GM19023 (cell line): ENCODE data around the gene PLCH1.

Experiments
- ATAC-seq: cut with Tn5 transposase; IDR thresholded peaks from one replicate; pipeline ENCODE4 v1.9.1; 2021; ENCODE audit warnings: mild to moderate bottlenecking, moderate library complexity; ENCODE audit not compliant: unreplicated experiment

The PLCH1 gene

GRCh38 chr3:155356594-155357370 is 388.1 kb downstream of the PLCH1 start:
- no peak for ATAC-seq

- no peak for ATAC-seq
Observed at GRCh38 chr3:155354658-155355057, 390.2 kb downstream of the PLCH1 start.

DNA sequence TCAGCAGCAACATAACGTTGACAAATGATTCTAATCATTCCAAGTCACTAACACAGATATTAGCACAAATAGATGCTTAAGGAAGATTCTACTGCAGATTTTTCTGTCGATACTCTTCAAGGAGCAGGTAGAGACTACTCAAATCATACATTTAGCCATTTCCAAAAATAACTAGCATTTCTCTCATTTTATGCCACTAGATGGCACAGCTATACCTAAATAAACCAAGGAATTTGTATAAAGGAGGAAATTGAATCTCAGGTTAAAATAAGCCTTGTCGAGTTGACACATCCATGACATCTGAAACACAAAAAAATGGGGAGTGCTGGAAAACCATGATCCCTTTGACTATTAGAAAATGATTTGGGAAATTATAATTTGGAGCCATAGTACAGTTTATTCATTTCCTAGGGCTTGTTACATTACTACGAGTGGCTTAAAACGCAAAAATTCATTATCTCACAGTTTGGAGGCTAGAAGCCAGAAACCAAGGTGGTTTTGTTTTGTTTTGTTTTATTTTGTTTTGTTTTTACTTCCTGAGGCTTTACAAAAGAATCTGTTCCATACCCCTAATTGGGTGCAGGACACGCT is 391.9 kb downstream of the PLCH1 start:
- ATAC-seq, result no peak

- ATAC-seq, result no peak
Observed at GRCh38 chr3:155350571-155350970, 394.3 kb downstream of the PLCH1 start.

DNA sequence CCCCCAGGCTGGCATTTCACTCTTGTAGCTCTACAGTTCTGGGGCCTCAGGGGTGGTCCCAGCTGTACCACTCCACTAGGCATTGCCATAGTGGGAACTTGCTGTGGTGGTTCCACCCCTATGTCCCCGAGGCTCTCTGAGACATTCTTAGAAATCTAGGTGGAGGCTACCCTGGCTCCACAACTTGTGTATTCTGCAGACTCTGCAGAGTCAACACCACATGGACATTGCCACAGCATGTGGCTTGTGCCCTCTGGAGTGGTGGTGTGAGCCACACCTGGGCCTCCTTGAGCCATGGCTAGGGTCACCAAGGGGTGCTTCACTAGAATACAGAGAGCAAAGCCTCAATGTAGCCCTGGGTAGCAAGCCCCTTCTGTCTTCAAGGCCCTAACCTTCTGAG is 397.0 kb downstream of the PLCH1 start:
- ATAC-seq, result no peak

DNA sequence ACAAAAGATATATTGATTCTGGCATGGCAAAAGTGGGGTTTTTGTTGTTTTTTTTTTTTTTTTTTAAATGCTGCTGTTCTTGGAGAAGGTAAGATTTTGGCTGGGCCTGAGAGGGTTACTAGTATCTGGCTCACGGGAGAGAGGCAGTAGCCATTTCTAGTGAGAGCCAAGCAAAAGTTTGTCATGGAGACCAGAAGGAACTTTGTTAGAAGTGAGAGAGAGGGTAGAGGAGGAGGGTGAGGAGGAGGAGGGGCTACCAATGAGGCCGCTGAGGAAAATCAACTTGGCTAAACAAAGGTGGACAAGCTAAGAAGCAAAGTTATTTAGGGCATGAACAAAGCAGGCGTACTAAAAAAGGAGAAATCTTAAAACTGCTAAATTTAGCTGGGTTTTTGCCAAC is 402.5 kb downstream of the PLCH1 start:
- no peak for ATAC-seq

- no peak for ATAC-seq
Observed at GRCh38 chr3:155339052-155339451, 405.8 kb downstream of the PLCH1 start.

- no peak for ATAC-seq
Observed at GRCh38 chr3:155335724-155336354, 409.0 kb downstream of the PLCH1 start.

DNA sequence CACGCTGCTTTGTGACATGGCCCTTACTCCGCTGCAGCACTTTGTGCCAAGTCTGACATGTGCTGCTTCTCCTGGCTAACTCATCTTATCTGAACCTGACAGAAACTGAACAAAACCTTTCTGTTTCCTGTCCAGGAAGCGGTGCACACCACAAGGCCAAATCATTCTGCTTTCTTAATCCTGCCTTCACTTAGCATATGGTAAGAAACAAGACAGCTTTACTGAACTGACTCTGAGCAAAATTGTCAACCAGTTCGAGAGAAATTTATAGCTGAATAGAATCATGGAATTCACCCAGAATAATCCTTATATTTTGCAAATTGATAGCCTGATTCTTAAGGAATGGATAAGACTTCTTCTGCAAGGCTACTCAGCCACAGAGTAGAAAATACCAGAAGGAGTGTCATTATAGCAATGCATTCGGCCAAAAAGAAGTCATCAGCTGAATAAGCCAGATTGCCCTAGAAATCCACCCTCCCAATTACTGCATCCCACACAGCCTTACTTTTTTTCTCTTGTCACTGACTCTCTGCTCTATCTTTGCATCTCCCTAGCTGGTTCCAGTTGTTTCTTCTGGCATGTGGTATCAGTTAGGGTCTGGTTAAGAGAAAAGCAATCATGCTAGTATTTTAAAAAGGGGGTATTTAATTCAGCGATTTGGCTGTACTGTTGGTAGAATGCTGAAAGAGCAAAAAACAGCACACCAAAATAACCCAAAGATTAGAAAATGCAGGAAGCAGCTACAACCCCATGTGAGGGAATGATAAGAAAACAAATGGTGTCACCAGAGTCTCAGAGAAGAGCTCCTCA is 409.8 kb downstream of the PLCH1 start:
- peak; percentile 76 for ATAC-seq

DNA sequence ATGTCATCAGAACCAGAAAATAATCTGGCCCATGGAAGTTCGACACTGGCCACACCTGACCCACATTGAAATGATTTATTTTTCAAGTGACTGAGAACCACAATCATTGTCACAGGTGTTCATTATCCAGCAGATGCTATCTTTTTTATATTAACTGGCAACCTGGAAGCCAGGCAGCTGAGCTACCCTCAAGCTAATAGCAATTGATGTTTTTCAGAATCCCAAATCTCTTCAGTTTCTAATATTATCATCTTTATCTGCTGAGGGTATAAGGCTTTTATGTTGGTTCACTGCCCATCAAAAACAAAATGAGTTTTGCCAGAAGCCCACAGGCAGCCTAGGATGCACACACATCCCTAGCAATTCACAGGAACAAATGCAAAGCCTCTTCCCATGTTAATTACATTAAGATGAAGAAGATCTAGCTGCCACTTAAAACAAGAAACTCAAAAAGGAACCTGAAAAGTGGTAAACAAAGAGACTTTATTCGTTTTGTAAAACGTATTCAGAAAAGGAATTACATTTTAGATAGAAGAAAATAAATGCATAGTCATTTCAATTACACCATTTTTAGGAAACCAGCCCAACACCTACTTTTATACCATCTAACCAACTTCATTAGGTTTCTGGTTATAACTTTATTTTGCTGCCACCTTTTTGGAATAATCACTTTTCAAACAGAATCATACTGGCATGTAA is 410.5 kb downstream of the PLCH1 start:
- ATAC-seq, result no peak

GRCh38 chr3:155332716-155333115 is 412.2 kb downstream of the PLCH1 start:
- no peak for ATAC-seq

- ATAC-seq, result no peak
Observed at GRCh38 chr3:155331078-155331477, 413.8 kb downstream of the PLCH1 start.

DNA sequence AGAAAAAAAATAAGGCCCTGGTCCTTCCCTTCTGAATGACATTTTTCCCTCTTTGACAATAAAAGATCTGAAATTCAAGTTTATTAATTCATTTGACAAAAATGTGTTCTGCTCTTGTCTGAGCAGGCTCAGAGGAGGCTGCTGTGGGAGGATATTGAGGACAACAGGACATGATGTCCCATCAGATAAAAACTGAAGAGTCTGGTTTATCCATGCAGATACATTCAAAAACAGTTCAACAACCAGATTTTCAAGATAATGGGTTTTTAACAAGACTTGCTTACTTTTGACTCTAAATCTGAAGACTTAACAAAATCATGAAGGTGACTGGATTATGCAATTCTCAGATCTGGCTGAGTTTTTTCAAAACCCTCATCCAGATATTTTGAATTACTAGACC is 414.5 kb downstream of the PLCH1 start:
- ATAC-seq, result no peak

DNA sequence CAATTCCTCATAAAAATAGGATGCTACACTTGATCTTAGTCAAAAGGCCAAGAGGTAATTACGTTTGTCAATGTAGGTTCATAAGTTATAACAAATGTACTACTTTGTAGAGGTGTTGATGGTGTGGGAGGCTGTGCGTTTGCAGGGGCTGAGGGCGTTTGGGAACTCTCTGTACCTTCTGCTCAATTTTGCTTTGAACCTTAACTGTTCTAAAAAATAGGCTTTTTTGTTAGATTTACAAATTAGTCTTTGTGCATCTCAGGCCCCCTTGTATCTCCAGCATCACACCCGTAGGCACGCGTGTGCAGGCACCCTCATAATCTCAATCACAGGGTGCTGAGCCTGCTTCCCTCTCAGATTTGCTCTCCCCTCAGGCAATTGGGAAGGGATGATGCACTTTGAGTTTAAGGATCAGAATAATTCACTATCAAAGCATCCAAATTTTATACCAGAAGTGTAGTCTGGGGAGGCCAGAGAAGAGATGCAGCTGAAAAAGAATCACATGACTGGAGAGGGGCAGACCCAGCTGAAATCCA is 415.3 kb downstream of the PLCH1 start:
- ATAC-seq, result no peak

DNA sequence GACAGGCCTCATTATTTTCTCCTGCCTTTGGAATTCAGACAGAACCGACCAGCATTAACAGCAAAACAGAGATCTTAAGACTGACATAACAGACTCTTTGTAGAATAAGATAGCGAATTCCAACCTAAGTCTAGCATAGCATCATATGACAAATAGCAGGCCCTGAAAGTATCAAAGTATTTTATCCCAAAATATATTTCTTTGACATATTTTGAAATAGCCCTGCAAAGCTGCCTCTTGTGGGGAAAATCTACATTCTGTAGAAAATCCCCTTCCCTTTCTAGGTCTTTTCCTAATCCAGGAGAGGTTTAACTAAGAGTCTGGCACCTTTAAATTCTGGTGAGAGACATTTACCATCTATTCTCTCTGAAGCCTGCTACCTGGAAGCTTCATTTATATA is 417.0 kb downstream of the PLCH1 start:
- ATAC-seq, result no peak

- no peak for ATAC-seq
Observed at GRCh38 chr3:155327430-155327829, 417.4 kb downstream of the PLCH1 start.

DNA sequence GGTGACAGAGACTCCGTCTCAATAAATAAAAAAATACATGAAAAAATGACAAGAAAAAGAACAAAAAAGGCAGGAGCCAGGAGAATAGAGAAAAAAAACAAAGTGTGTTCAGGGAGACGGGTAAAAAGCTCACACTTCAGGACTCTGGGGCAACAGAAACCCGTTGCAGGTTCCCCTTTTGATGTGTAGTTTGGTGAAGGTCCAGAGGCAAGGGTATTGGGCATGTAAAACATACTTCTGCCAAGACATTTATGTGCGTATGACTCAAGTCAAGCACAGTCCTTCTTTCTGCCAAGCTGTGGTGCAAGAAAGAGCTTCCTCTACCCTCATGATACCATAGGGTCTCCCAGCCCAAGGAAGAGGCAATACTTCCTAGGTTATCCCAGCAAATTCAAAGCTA is 418.0 kb downstream of the PLCH1 start:
- ATAC-seq, result no peak

GRCh38 chr3:155326244-155326643 is 418.6 kb downstream of the PLCH1 start:
- ATAC-seq, result no peak
